SK-N-SH (cell line): ENCODE results near the gene NCOR2. TPM values are rescaled to one million over a fixed set of nuclear protein-coding genes. Genes with fewer than 3 reads are reported as not detected.

Experiments used
- CTCF ChIA-PET: fragments of 300-600, 350-600 bp; formaldehyde crosslinking; extraction: SDS; loops from one replicate; lab custom pipeline; 2021; lab: Yijun Ruan, JAX
- POLR2A ChIA-PET: fragments of 350-600 bp; sonication (Branson Sonifier 250); formaldehyde crosslinking; extraction: SDS; loops from one replicate; lab custom pipeline; 2020; ENCODE audit warnings: antibody characterized with exemption, inconsistent platforms; lab: Yijun Ruan, JAX
- DNase-seq: peaks from one replicate; pipeline ENCODE4 v3.0.0; 2012
- H2AFZ ChIP-seq: fragments of 200-600 bp; sonication (generic); 2 replicates; pipeline ENCODE4 v1.8.1; 2016; ENCODE audit warnings: antibody characterized with exemption, mild to moderate bottlenecking, low read depth
- H3F3A ChIP-seq: fragments of 200-600 bp; sonication (generic); replicated peaks from 2 replicates; pipeline ENCODE3; 2016; ENCODE audit warnings: antibody characterized with exemption, mild to moderate bottlenecking; ENCODE audit not compliant: insufficient read depth
- H3K27ac ChIP-seq, 2 experiments: fragments of 200-500 bp in 1 of 2; fragments of 200-600 bp in 1 of 2; sonication (Bioruptor generic) in 1 of 2; sonication (generic), shearing (Covaris generic) in 1 of 2; 2 replicates each; pipeline versions ENCODE4 v1.5.1 to v1.6.1; 2014 to 2016; ENCODE audit warnings: low read depth in 2 of 2, inconsistent platforms in 1 of 2, low read length in 1 of 2, mild to moderate bottlenecking in 1 of 2, mixed read lengths in 1 of 2
- H3K27me3 ChIP-seq: fragments of 200-600 bp; sonication (generic), shearing (Covaris generic); 2 replicates; pipeline ENCODE4 v1.6.1; 2016; ENCODE audit warnings: mixed run types; ENCODE audit not compliant: insufficient read depth
- H3K36me3 ChIP-seq, 2 experiments: fragments of 200-500 bp in 1 of 2; fragments of 200-600 bp in 1 of 2; sonication (Bioruptor generic) in 1 of 2; sonication (generic) in 1 of 2; replicated peaks in 1 of 2; 2 replicates each; pipeline versions ENCODE3 to v1.5.1; 2014 to 2016; ENCODE audit warnings: low read length in 1 of 2, mild to moderate bottlenecking in 1 of 2; ENCODE audit not compliant: insufficient read depth in 2 of 2, control insufficient read depth in 1 of 2
- H3K4me1 ChIP-seq, 2 experiments: fragments of 200-500 bp in 1 of 2; fragments of 200-600 bp in 1 of 2; sonication (Bioruptor generic) in 1 of 2; sonication (generic), shearing (Covaris generic) in 1 of 2; 2 replicates each; pipeline versions ENCODE4 v1.5.1 to v1.6.1; 2014 to 2016; ENCODE audit warnings: low read depth in 1 of 2, low read length in 1 of 2, mixed run types in 1 of 2; ENCODE audit not compliant: insufficient read depth in 2 of 2, control insufficient read depth in 1 of 2
- H3K4me2 ChIP-seq: fragments of 200-600 bp; sonication (generic), shearing (Covaris generic); 2 replicates; pipeline ENCODE4 v1.6.1; 2017; ENCODE audit warnings: mixed run types
- H3K4me3 ChIP-seq, 2 experiments: fragments of 200-500 bp in 1 of 2; fragments of 200-600 bp in 1 of 2; sonication (Bioruptor generic) in 1 of 2; sonication (generic), shearing (Covaris generic) in 1 of 2; 2 replicates each; pipeline versions ENCODE4 v1.5.1 to v1.8.1; 2014 to 2016; ENCODE audit warnings: low read depth in 2 of 2, inconsistent platforms in 1 of 2, low read length in 1 of 2, mild to moderate bottlenecking in 1 of 2, mixed read lengths in 1 of 2, moderate library complexity in 1 of 2
- H3K79me2 ChIP-seq: fragments of 200-600 bp; sonication (generic); 2 replicates; pipeline ENCODE4 v1.8.1; 2017; ENCODE audit warnings: mild to moderate bottlenecking; ENCODE audit not compliant: insufficient read depth
- H3K9ac ChIP-seq: fragments of 200-600 bp; sonication (generic); 2 replicates; pipeline ENCODE4 v1.6.1; 2017; ENCODE audit warnings: mixed run types
- H3K9me2 ChIP-seq: fragments of 200-600 bp; sonication (generic); 2 replicates; pipeline ENCODE4 v1.6.1; 2017; ENCODE audit warnings: mixed run types
- H3K9me3 ChIP-seq: fragments of 200-600 bp; sonication (generic); 2 replicates; pipeline ENCODE4 v1.6.1; 2017; ENCODE audit warnings: mixed run types, mild to moderate bottlenecking, moderate library complexity
- H4K20me1 ChIP-seq: fragments of 200-600 bp; sonication (generic); 2 replicates; pipeline ENCODE4 v1.6.1; 2017; ENCODE audit warnings: mild to moderate bottlenecking, mixed run types; ENCODE audit not compliant: insufficient read depth
- CHD2 ChIP-seq: fragments of 150-350 bp; IDR thresholded peaks from 2 replicates; pipeline ENCODE4 v1.6.1; 2018; ENCODE audit warnings: low read length; ENCODE audit not compliant: partially characterized antibody
- ELF1 ChIP-seq: IDR thresholded peaks from 2 replicates; pipeline ENCODE4 v1.4.0; 2012
- EP300 ChIP-seq, 2 experiments: IDR thresholded peaks; 2 replicates each; pipeline versions ENCODE4 v1.4.0 to v1.6.1; 2012; ENCODE audit warnings: borderline replicate concordance in 1 of 2, low read depth in 1 of 2, low read length in 1 of 2
- FOSL2 ChIP-seq: IDR thresholded peaks from 2 replicates; pipeline ENCODE4 v1.4.0; 2012; ENCODE audit warnings: low read depth, mild to moderate bottlenecking, moderate library complexity, borderline replicate concordance
- FOXJ3 ChIP-seq: sonication (generic); formaldehyde crosslinking; IDR thresholded peaks from 2 replicates; pipeline ENCODE4 v1.5.1; 2020; ENCODE audit warnings: mild to moderate bottlenecking, missing genetic modification reagents
- FOXM1 ChIP-seq: IDR thresholded peaks from 2 replicates; pipeline ENCODE4 v1.4.0; 2012; ENCODE audit warnings: low read depth, mild to moderate bottlenecking
- GATA2 ChIP-seq: sonication (generic); formaldehyde crosslinking; IDR thresholded peaks from 2 replicates; pipeline ENCODE4 v1.5.0; 2020; ENCODE audit warnings: mild to moderate bottlenecking, missing genetic modification reagents
- MEF2A ChIP-seq: IDR thresholded peaks from 2 replicates; pipeline ENCODE4 v1.4.0; 2012; ENCODE audit warnings: low read depth, borderline replicate concordance
- MXI1 ChIP-seq: IDR thresholded peaks from 2 replicates; pipeline ENCODE4 v1.6.1; 2012; ENCODE audit warnings: mild to moderate bottlenecking, low read depth, low read length, improper control_type of control experiment
- NFIC ChIP-seq: IDR thresholded peaks from 2 replicates; pipeline ENCODE4 v1.4.0; 2012; ENCODE audit warnings: borderline replicate concordance
- RAD21 ChIP-seq: IDR thresholded peaks from 2 replicates; pipeline ENCODE4 v1.6.1; 2012; ENCODE audit warnings: mild to moderate bottlenecking, low read length
- RCOR1 ChIP-seq: fragments of 150-350 bp; IDR thresholded peaks from 2 replicates; pipeline ENCODE4 v1.6.1; 2017; ENCODE audit warnings: antibody characterized with exemption, low read length
- SMC3 ChIP-seq: IDR thresholded peaks from 2 replicates; pipeline ENCODE4 v1.6.1; 2012; ENCODE audit warnings: low read depth, low read length, improper control_type of control experiment
- TAF1 ChIP-seq: IDR thresholded peaks from 2 replicates; pipeline ENCODE4 v1.6.1; 2012; ENCODE audit warnings: low read depth, mild to moderate bottlenecking, low read length, moderate library complexity, borderline replicate concordance
- TCF12 ChIP-seq: IDR thresholded peaks from 2 replicates; pipeline ENCODE4 v1.4.0; 2012
- YY1 ChIP-seq: IDR thresholded peaks from 2 replicates; pipeline ENCODE4 v1.4.0; 2012; ENCODE audit warnings: low read depth, mild to moderate bottlenecking
- WGBS: methylation state at CpG from one replicate; pipeline ENCODE4 v1.1.6; 2017; ENCODE audit warnings: low lambda C conversion rate; 5-methylcytosine and 5-hydroxymethylcytosine counted together
- polyA plus RNA-seq, 3 experiments: library from polyadenylated mRNA; depleted of rRNA; stranded (reverse); fragments of >200 nt; gene quantifications; 2 replicates each; pipeline ENCODE4 v1.2.3, GENCODE V29; 2012
- TF ChIP-seq, protein P1 (sequence below): fragments of 150-350 bp; IDR thresholded peaks from 2 replicates; pipeline ENCODE4 v1.6.1; 2017; ENCODE audit warnings: antibody characterized with exemption, low read length, low read depth, borderline replicate concordance
- TF ChIP-seq, protein P2 (sequence below): IDR thresholded peaks from 2 replicates; pipeline ENCODE4 v1.4.0; 2012; ENCODE audit warnings: low read depth
- TF ChIP-seq, protein P3 (sequence below): IDR thresholded peaks from 2 replicates; pipeline ENCODE4 v1.4.0; 2012; ENCODE audit warnings: low read depth, borderline replicate concordance
- TF ChIP-seq, protein P4 (sequence below): IDR thresholded peaks from 2 replicates; pipeline ENCODE4 v1.4.0; 2012; ENCODE audit warnings: low read depth, borderline replicate concordance

NCOR2 gene
- polyA plus RNA-seq, 1 of the 3 experiments (the other 2 are of a cell fraction): 19.0 TPM

DNA sequence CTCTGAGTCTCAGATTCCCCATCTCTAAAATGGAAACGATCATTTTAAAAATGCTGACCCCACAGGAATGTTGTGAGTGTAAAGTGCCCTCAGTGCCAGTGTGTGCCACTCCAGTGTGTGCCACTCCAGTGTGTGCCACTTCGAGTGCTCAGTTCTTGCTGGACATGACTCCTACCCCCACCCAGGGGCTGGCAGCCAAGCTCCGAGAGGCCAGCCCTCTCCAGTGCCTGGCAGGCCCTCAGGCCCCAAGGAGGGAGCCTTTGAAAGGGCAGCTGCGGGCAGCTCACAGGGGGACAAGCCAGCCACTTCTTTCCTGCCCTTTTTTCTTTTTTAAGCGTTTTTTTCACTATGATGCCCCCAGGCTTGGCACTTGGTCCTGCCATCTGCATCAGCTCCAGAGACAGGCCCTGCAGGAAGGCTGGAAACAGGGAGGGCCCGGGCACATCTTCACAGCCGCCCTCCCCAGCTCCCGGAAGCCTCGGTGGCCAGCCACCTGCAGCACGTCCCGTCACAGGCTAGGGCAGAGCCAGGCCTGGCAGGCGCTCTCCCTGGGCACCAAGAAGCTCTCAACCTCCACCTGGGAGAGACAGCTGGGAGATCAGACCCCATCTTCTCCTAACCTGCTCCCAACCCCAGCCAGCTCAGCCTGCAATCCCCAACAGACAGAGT lies 29.8 kb downstream of the NCOR2 start:
- peaks cover 81% of the 10 kb centered on the region for H3K79me2 ChIP-seq
- TF ChIP-seq, protein P1, sequence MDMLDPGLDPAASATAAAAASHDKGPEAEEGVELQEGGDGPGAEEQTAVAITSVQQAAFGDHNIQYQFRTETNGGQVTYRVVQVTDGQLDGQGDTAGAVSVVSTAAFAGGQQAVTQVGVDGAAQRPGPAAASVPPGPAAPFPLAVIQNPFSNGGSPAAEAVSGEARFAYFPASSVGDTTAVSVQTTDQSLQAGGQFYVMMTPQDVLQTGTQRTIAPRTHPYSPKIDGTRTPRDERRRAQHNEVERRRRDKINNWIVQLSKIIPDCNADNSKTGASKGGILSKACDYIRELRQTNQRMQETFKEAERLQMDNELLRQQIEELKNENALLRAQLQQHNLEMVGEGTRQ: no peak
- peak; percentile 50; the same call in 1 of the 2 replicates for TF ChIP-seq RCOR1
- peak; percentile 17 for TF ChIP-seq RAD21
- TF ChIP-seq CHD2: peak; percentile 69
- TF ChIP-seq EP300 (IDR thresholded peaks at IDR 0.05; ENCODE audit: borderline replicate concordance in 1 of 2, low read depth in 1 of 2, low read length in 1 of 2): peak in 1 of 2 experiments; percentile 82; a peak in 2 of 4 replicates
- no peak for TF ChIP-seq FOXM1
- TF ChIP-seq SMC3: peak; percentile 23; the same call in 1 of the 2 replicates
- TF ChIP-seq FOSL2: no peak
- TF ChIP-seq MEF2A: no peak
- TF ChIP-seq YY1: no peak
- TF ChIP-seq MXI1: peak; percentile 64; the same call in 1 of the 2 replicates
- no peak; the same call in 1 of the 2 replicates for TF ChIP-seq GATA2
- no peak for TF ChIP-seq TAF1
- TF ChIP-seq, protein P2, sequence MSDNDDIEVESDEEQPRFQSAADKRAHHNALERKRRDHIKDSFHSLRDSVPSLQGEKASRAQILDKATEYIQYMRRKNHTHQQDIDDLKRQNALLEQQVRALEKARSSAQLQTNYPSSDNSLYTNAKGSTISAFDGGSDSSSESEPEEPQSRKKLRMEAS: no peak

DNA sequence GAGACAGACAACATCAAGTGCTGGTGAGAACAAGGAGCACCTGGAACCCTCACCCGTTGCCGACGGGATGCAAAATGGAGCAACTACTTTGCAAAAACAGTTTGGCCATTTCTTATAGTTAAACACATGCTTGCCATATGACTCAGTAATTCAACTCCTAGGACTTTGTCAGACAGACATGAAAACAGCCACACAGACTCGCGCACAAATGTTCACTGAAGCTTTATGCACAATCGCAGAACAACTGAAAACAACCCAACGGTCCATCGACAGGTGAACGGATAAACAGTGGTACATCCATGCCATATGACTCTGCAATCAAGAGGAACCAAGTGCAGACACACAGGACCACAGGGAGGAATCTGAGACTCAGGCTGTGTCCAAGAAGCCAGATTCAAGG lies 30.8 kb downstream of the NCOR2 start:
- Histone ChIP-seq H3F3A (peaks cover 15% of the 10 kb centered on the region), H3K9ac (no peak overlapping the region), H2AFZ (no peak overlapping the region), H3K4me3 (no peak overlapping the region), H3K79me2 (peaks cover 80% of the 10 kb centered on the region), H4K20me1 (peaks cover 83% of the 10 kb centered on the region), H3K4me1 (peaks cover 25 to 78% of the 10 kb centered on the region in 2 experiments; a peak in 3 of 4 replicates), H3K36me3 (no peaks in the 10 kb centered on the region), H3K4me2 (no peak overlapping the region), H3K9me3 (no peaks in the 10 kb centered on the region), H3K27ac (peak overlapping the region in 1 of 2 experiments; percentile 96; a peak in 3 of 4 replicates), H3K27me3 (no peaks in the 10 kb centered on the region), H3K9me2 (no peaks in the 10 kb centered on the region)
- CTCF ChIA-PET: interaction anchor here (1.0 to 1.4 kb wide), 2 partner anchors 17 to 28 kb away, joined by 3 to 4 read pairs; no protein-coding TSS in a partner anchor
- no peak for TF ChIP-seq NFIC
- TF ChIP-seq ELF1: no peak
- no peak for TF ChIP-seq YY1
- TF ChIP-seq, protein P3, sequence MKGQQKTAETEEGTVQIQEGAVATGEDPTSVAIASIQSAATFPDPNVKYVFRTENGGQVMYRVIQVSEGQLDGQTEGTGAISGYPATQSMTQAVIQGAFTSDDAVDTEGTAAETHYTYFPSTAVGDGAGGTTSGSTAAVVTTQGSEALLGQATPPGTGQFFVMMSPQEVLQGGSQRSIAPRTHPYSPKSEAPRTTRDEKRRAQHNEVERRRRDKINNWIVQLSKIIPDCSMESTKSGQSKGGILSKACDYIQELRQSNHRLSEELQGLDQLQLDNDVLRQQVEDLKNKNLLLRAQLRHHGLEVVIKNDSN: no peak
- TF ChIP-seq, protein P4, sequence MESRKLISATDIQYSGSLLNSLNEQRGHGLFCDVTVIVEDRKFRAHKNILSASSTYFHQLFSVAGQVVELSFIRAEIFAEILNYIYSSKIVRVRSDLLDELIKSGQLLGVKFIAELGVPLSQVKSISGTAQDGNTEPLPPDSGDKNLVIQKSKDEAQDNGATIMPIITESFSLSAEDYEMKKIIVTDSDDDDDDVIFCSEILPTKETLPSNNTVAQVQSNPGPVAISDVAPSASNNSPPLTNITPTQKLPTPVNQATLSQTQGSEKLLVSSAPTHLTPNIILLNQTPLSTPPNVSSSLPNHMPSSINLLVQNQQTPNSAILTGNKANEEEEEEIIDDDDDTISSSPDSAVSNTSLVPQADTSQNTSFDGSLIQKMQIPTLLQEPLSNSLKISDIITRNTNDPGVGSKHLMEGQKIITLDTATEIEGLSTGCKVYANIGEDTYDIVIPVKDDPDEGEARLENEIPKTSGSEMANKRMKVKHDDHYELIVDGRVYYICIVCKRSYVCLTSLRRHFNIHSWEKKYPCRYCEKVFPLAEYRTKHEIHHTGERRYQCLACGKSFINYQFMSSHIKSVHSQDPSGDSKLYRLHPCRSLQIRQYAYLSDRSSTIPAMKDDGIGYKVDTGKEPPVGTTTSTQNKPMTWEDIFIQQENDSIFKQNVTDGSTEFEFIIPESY: no peak
- no peak for TF ChIP-seq FOXJ3
- peak; percentile 19; the same call in 1 of the 2 replicates for TF ChIP-seq TCF12
- WGBS: 95% methylated on average over 9 of the region's 9 CpGs
- DNase-seq: no peak
- POLR2A ChIA-PET: no interaction called here

More for the DNA sequence above, 29.8 kb downstream of the NCOR2 start:
- ChIA-PET POLR2A (interaction anchor here (0.6 to 2.5 kb wide), 12 partner anchors 13 to 175 kb away, joined by 3 to 14 read pairs (median 4); no protein-coding TSS in a partner anchor), CTCF (interaction anchor here (0.6 to 2.3 kb wide), 6 partner anchors 18 to 214 kb away, joined by 3 to 6 read pairs (median 3); no protein-coding TSS in a partner anchor)
- H3K9ac ChIP-seq: no peak overlapping the region
- DNase-seq: peak; percentile 82
- 54% methylated on average over 9 of the region's 12 CpGs for WGBS
- H4K20me1 ChIP-seq: peaks cover 83% of the 10 kb centered on the region
- no peak overlapping the region for H2AFZ ChIP-seq
- no peaks in the 10 kb centered on the region for H3K27me3 ChIP-seq
- no peaks in the 10 kb centered on the region for H3K9me3 ChIP-seq
- H3K36me3 ChIP-seq: no peaks in the 10 kb centered on the region
- H3K4me1 ChIP-seq: peaks cover 21 to 77% of the 10 kb centered on the region in 2 experiments; a peak in 3 of 4 replicates
- peak overlapping the region; percentile 15 to 96; a peak in 3 of 4 replicates for H3K27ac ChIP-seq
- no peaks in the 10 kb centered on the region for H3K9me2 ChIP-seq
- H3K4me3 ChIP-seq: no peak overlapping the region
- H3F3A ChIP-seq: peaks cover 15% of the 10 kb centered on the region
- H3K4me2 ChIP-seq: peak overlapping the region; percentile 50; the same call in 1 of the 2 replicates
